Uterus (tissue), 2 donors: ENCODE results near the gene LDB3.

Experiments used
- CTCF ChIP-seq, 4 experiments: fragments of 200-600 bp in 2 of 4; fragments of 450-650 bp in 2 of 4; sonication (generic) in 2 of 4; IDR thresholded peaks; one replicate each; pipeline ENCODE4 v1.5.1; 2016 to 2019; ENCODE audit warnings: antibody characterized with exemption in 4 of 4, mild to moderate bottlenecking in 2 of 4, moderate library complexity in 1 of 4
- POLR2A ChIP-seq, 2 donors: fragments of 450-650 bp; IDR thresholded peaks; one replicate each; pipeline ENCODE4 v1.6.1; 2016; ENCODE audit warnings: antibody characterized with exemption in 2 of 2, mild to moderate bottlenecking in 1 of 2, moderate library complexity in 1 of 2

GRCh38 chr10:86716466-86716865 is 48.2 kb downstream of the LDB3 start:
- TF ChIP-seq CTCF (IDR thresholded peaks at IDR 0.05): no peak
- no peak for TF ChIP-seq POLR2A (IDR thresholded peaks at IDR 0.05)
